GM19238 (cell line): ENCODE results near the gene CFAP91.

Experiments used
- DNase-seq: peaks from one replicate; pipeline ENCODE4 v3.0.0; 2011; ENCODE audit warnings: low spot score; ENCODE audit not compliant: insufficient read length

The CFAP91 gene

GRCh38 chr3:119741657-119742590 lies 39.1 kb downstream of the CFAP91 start:
- DNase-seq: no peak

- no peak for DNase-seq
Observed at GRCh38 chr3:119743921-119744320, 41.1 kb downstream of the CFAP91 start.

DNA sequence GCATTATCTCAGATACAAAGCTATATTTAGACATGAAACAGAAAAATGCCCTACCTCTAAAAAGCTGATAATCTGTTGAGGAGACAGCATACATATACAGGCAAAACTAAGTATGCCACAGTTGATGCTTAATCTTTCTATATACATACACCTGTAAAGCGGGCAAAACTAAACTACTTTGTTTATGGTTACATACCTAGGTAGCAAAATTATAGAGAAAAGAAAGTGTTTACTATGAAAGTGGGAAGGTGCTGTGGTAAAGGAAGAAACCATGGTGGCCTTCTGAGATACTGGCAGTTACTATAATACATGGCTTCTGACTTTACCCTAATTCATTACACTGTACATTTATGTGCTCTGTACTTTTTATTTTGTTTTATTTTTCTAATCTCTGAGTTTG lies 43.1 kb downstream of the CFAP91 start:
- DNase-seq: no peak

GRCh38 chr3:119746423-119746822 lies 43.6 kb downstream of the CFAP91 start:
- DNase-seq: no peak

DNA sequence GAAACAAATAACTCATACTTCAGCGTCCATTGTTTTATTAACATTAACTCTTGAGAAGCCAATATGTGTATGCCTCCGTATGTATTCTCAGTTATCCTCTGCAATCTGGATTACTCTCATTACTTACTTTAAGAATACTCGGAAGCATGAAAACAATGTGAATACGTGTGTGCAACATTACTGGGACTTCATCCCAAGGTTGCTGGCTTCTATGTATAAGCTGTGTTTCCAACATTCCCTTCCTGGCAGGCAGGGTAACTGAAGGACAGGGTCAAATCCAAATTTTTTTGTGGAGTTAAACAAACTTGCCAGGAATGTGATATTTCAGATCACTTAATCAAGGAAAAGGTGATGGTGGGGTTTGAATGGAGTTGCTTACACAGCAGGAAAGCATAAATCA lies 44.5 kb downstream of the CFAP91 start:
- no peak for DNase-seq

DNA sequence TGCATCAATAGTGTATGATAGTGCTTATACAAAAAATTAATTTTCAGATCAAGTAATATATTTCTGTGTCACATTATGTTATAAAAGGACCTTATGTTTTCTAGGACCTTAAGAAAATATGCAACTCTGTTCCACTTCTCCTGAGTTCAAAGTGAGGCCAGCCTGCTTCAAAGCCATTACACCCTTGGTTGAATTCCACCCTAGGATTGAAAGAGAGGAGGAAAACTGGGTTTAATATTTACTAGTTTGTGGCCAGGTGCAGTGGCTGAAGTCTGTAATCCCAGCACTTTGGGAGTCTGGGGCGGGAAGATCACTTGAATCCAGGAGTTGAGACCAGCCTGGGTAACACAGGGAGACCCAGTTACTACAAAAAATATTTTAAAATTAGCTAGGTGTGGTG lies 46.2 kb downstream of the CFAP91 start:
- no peak for DNase-seq

GRCh38 chr3:119751423-119751822 lies 48.6 kb downstream of the CFAP91 start:
- DNase-seq: no peak
